NB4 (cell line): ENCODE results near the gene TRIM9.

Source experiments
- POLR2A ChIP-seq: IDR thresholded peaks from 2 replicates; pipeline ENCODE4 v1.6.1; 2011; ENCODE audit warnings: mild to moderate bottlenecking; ENCODE audit not compliant: insufficient read length; ENCODE audit errors: extremely low read depth
- TF ChIP-seq, protein P1 (sequence below): IDR thresholded peaks from one replicate; pipeline ENCODE4 v1.5.1; 2012; ENCODE audit warnings: low read depth, low read length

GRCh38 chr14:51028361-51028760 is 66.5 kb downstream of the TRIM9 start:
- TF ChIP-seq, protein P1, sequence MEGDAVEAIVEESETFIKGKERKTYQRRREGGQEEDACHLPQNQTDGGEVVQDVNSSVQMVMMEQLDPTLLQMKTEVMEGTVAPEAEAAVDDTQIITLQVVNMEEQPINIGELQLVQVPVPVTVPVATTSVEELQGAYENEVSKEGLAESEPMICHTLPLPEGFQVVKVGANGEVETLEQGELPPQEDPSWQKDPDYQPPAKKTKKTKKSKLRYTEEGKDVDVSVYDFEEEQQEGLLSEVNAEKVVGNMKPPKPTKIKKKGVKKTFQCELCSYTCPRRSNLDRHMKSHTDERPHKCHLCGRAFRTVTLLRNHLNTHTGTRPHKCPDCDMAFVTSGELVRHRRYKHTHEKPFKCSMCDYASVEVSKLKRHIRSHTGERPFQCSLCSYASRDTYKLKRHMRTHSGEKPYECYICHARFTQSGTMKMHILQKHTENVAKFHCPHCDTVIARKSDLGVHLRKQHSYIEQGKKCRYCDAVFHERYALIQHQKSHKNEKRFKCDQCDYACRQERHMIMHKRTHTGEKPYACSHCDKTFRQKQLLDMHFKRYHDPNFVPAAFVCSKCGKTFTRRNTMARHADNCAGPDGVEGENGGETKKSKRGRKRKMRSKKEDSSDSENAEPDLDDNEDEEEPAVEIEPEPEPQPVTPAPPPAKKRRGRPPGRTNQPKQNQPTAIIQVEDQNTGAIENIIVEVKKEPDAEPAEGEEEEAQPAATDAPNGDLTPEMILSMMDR, result no peak
- no peak for TF ChIP-seq POLR2A
